ENCODE data around the gene MYOG.
A peak's percentile ranks its signal among the peaks of the same experiment; 100 is the strongest.

MYOG gene

GRCh38 chr1:203117611-203118575 lies 32.1 kb upstream of the MYOG start:
- DNase-seq: peak; percentile 86

DNA sequence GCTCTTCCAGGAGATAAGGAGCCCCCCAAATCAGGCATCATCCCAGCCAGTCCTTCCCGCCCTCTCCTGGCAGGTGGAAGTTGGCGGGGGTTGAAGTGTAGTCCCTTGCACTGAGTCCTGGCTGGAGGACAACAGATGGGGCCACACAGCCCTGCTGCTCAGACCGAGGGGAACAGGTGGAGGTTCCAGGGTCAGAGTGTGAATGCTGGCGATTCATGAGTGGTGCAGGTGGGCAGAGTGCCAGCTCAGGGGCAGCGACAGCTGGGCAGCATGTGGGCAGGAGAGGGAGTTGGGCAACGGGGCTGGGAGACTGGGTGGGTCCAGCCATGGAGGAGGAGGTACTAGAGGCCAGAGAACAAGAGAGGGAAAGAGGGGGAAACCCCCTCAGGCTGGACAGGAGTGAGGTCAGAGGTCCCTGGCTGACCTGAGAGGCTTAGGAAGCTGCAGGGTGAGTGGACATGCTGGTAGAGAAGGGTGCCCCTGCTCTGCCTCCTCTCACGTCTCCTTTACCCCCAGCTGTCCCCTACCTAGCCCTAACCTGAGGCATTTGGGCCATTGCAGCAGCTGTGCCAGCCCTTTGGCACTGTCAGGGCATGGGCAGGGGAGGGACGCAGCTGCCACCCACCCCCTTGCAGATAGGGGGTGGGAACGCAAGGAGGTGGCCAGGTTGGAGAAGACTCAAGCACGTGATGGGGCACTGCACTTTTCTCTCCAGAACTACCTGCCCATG lies 30.4 kb upstream of the MYOG start:
- no peak for DNase-seq

GRCh38 chr1:203114202-203114601 lies 28.4 kb upstream of the MYOG start:
- no peak for DNase-seq

GRCh38 chr1:203113308-203113707 lies 27.5 kb upstream of the MYOG start:
- DNase-seq: no peak

- DNase-seq: no peak
These were observed 26.7 kb upstream of the MYOG start for GRCh38 chr1:203112475-203112874.

DNA sequence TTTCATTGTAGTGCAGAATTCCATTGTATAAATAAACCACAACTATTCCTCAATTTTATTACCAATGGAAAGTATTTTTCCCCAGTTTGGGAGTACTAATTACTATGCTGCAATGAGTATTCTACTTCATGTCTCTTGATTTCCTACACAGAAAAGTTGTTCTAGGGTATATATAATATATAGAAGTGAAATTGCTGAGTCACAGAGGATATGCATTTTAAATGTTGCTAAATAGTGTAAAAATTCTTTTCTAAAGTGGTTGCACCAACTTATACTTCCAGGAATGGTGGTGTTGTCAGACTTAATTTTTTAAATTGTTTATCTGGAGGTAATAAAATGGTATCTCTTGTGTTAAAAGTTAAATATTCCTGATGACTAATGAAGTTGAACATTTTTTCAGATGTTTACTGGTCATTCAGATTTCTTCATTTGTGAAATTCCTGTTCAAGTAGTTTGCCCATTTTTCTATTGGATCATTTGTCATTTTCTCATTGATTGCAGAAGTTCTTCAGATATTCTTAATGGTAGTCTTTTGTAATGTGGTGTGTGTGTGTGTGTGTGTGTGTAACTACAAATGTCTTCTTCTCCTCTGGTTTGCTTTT lies 19.1 kb upstream of the MYOG start:
- DNase-seq: no peak

DNA sequence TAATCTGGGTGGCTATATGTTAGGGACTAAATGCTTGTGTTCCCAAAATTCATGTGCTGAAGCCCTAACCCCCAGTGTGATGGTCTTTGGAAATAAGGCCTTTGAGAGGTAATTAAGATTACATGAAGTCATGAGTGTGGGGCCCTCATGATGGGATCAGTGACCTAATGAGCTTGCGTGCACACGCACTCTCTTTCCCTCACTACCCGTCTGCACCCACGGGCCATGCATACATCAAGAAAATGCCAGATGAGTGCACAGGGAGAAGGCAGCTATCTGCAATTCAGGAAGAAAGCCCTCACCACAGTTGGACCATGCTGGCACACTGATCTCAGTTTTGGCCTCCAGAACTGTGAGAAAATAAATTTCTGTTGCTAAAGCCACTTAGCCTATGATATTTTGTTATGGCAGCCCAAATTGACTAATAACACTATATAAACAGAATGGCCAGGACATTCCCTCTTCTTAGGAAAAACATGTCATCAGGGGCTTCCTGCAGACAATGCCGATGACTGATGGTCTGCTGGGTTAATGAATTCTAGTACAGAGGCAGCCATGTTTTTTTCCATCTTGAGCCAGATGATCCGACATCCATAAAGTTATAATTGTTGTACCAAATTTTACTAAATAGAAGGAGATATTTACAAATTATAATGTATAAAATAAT lies 18.1 kb upstream of the MYOG start:
- DNase-seq: no peak

DNA sequence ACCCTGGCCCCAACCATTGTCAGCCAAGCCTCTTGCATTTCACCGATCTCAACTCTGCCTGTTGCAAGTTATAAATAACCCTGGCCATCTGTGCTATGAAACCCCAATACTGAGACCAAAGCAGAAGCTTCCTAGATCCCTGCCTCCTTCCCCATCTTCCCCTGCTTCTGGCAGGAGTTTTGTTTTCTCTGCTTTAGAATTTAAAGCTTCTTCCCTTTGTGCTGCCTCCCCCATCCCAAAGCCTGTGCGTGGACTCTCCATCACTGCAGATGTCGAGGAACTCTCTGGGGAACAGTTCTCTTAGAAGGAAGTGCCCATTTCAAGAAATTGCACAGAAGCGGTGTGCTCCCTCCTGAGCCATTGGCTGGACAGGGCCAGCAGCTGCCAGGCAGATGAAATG lies 17.4 kb upstream of the MYOG start:
- DNase-seq: no peak

- DNase-seq: no peak
These were observed 16.2 kb upstream of the MYOG start for GRCh38 chr1:203101813-203102634.

DNA sequence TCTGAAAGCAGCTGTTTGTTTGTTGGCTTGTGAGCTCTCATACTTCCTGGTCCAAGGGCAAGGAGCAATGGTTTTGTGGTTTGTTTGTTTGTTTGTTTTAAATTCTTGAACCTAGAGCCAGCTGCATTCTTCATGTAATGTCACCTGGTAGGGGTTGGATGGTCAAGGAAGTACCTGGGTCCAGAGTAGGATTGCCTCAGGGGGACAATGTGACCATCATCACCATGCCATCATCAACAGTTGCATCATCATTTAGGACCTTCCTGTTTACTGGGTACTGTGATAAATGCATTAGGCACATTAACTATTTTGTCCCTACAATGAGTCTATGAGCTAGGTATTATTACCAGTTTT lies 14.7 kb upstream of the MYOG start:
- no peak for DNase-seq

DNA sequence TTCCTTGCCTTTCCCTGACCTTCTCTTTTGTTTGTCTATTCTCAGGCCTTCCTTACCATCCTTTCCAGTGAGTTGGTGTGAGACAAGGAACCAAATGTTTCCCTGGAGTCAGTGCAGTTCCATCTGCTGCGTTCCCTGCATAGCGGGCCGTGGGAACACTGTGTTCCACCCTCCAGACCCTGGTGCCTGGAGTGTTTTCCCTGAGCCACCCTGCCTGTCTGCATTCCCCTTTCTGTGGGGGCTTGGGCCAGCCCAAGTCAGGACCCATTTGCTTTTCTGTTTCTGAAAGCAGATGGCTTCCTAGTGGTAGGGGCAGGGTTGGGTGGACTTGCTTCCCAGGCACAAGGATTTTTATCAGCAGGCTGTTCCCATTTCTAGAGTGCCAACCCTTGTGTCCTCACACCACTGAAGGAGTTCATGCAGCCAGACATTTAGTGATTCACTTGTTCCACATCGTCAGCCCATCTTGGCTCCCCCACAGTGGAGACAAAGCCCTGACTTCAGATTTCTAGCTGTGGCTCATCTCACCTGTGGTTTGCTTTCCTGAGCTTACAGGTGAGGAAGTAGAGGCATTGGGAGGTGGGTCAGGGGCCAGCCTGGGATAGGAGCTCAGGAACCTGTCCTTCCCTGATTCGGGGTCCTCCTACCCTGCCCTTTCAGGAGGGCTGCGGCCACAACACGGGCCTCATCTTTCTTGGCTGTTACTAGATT lies 14.1 kb upstream of the MYOG start:
- DNase-seq: no peak

DNA sequence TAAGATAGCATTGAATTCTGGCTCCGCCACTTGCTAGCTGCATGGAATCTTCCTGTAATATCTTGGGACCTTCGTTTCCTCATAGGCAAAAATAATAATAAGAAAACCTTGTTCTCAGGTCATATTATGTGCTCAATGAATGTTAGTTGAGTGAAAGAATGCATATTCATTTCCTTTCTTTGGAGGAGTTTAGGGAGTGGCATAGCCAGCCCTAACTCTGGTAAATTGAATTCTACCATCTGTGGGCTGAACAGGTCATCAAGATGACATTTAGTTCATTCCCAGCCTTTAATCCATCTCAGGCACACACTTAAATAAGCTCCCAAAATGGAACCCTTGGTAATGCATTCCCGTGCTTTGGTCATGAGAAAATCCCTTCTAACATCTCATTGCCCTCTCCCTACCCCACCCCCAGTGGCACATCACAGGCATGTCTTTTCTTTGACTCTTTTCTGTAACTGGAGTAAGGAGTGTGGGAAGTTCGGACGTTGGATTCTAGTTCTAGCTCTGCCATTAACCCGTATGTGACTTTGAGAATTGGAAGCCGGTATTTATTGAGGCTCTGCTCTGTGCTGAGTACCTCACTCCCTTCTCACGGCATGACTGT lies 13.2 kb upstream of the MYOG start:
- no peak for DNase-seq

DNA sequence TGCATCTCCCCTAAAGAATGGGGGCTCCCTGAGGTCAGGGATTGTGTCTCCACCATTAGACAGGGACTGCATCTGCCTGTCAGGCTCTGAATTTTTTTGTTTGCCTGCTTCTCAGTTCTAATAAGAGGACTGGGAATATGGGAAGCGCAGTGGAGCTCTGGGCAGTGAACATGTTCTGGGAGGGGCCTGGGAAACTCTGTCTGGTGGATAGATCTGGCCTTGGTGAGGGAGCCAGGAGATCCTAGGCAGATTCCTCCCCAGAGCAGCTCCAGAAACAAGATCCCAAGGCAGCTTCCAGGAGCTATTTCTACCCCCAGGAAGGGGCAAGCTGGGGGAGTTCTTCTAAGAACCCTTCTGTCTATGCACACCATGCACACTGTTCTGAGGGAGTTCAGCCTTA lies 12.6 kb upstream of the MYOG start:
- no peak for DNase-seq

DNA sequence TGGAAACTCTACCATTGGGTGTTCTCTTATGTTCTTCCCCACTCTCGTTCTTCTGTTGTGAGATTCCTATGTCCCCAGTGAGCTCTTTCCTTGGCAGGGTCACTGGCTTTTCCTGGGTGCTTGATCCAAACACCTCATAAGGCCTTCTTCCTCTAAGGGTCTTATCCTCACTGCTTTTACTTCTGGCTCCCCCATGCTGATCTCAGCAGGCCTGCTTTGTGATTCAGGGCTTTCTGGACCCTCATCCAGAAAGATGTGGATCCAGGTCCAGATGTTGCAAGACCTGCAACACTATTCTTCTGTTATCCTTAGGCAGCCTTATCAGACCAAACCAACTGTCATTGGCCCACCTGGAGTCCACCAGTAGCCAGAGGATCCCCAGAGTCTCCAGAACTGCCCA lies 11.2 kb upstream of the MYOG start:
- DNase-seq: no peak

GRCh38 chr1:203096566-203096965 lies 10.8 kb upstream of the MYOG start:
- DNase-seq: no peak

DNA sequence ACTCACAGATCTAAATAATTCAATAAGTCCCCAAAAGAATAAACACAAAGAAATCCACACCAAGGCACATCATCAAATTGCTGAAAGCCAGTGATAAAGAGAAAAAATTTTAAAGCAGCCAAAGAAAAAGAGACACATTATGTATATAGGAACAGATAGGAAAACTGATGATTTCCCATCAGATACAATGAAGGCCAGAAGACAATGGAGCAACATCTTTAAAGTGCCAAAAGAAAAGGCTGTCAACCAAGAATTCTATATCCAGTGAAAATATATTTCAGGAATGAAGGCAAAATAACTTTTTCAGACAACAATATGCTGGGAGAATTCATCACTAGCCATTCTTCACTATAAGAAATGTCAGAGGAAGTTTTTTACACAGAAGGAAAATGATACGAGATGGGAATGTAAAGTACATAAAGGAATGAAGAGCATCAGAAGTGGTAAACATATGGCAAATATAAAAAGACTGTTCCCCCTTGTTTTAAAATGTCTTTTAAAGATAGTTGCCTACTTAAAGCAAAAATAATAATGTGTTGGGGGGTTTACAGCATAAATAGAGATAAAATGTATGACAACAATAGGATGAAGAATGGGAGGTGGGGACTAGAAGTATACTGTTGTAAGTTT lies 9.4 kb upstream of the MYOG start:
- DNase-seq: no peak

DNA sequence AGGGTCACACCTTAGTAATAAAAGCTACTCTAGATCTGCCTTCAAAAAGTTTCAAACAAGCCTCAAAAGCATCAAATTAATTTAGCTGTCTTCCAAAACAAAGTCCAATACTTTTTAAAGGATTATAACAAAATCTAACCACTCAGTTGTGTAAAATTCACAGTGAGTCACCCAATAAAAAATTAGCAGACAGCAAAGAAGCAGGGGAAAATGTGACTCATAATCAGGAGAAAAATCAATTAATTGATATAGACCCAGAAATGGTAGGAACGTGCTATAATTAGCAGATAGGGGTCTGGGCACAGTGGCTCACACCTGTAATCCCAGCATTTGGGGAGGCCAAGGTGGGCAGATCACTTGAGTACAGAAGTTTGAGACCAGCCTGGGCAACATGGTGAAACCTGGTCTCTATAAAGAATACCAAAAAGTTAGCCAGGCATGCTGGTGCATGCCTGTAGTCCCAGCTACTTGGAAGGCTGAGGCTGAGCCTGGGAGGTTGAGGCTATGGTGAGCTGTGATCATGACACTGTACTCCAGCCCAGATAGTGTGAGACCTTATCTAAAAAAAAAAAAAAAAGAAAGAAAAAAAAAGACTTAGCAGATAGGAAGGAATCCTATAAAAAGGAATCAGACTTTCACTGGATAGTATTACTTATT lies 8.1 kb upstream of the MYOG start:
- DNase-seq: no peak

DNA sequence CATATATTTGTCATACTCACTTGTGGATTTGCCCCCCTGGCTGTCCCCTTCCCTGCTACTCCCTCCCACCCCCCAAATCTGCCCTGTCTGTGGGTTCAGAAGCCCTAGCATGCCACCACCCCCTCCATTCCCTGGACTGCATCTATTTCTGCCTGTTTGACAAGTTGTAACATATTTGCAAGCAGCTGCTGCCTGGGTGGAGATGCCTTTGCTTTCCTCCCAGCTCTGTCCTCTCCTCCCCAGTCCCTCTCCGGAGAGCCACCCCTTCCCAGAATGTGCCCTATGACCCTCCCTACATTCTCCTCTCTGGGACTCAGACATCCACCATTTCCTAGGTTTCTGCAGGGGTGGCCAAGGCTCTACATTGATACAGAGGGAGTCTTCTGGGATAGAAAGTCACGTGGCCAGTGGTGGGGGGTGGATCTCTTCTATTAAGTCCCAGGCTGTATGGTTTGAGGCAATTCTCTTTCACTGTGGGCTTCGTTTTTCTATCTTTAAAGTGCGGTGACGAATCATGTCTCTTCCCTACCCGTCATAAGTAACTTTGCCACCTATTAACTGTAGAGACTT lies 6.0 kb upstream of the MYOG start:
- DNase-seq: no peak

DNA sequence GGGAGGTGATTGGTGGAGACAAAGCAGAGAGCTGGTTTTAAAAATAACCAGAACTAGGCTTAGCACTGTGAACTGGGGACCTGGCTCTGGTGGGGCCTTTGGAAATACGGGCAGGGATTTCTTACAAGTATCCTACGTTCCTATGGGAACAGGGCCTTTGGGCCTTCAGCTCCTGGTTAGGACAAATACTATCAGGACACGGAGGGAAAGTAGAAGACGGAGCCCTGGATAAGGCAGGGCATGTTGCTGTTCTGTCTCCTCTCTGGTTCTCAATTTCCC lies 5.3 kb upstream of the MYOG start:
- no peak for DNase-seq
